ENCODE data around the gene ACKR1.

The ACKR1 gene

GRCh38 chr1:159218649-159219636 lies 14.3 kb downstream of the ACKR1 start:
- peak in 6 of 58 donors; percentile 32 to 57 (median 42) for DNase-seq

GRCh38 chr1:159222075-159222865 lies 17.6 kb downstream of the ACKR1 start:
- DNase-seq, result no peak

GRCh38 chr1:159223004-159223403 lies 18.3 kb downstream of the ACKR1 start:
- no peak for DNase-seq

DNA sequence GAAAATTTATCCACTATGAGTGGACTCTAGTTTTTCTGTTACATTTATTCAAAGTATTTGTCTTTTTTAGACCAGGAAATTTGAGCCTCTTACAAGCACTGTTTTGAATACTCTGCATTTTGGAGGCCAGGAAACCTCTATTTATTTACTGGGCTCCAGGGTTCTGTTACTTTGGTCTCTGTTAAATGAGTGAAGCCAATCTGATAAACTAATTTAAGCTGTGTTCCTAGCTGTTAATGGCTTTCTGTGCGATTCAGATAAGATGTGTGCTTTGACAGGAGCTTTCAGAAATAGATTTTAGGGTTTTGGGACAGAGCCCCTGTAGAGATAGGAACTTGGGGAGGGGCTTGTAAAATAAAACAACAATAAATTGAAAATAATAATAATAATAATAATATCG lies 23.9 kb downstream of the ACKR1 start:
- no peak for DNase-seq

GRCh38 chr1:159229260-159229885 lies 24.7 kb downstream of the ACKR1 start:
- DNase-seq, result no peak

DNA sequence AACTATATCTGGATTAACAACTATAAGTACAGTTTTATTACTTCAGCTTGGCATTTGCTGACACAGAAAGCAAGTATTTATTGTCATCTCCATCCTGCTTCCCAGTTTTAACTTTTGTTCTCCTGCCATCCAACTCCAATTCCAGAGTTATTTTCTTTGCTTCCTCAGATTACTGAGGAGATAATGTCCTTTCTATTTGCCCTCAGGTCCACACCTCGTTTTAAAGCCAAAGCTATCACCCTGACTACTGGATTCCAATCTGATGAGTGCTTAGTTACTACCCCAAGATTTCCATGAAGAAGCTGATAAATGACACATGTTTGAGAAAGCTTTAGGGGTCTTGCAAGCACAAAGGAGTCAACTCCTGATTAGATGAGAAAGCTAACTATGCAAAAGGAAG lies 25.2 kb downstream of the ACKR1 start:
- DNase-seq, result no peak

GRCh38 chr1:159239551-159240220 lies 35.0 kb downstream of the ACKR1 start:
- DNase-seq, result no peak

GRCh38 chr1:159247266-159247665 lies 42.6 kb downstream of the ACKR1 start:
- no peak for DNase-seq

DNA sequence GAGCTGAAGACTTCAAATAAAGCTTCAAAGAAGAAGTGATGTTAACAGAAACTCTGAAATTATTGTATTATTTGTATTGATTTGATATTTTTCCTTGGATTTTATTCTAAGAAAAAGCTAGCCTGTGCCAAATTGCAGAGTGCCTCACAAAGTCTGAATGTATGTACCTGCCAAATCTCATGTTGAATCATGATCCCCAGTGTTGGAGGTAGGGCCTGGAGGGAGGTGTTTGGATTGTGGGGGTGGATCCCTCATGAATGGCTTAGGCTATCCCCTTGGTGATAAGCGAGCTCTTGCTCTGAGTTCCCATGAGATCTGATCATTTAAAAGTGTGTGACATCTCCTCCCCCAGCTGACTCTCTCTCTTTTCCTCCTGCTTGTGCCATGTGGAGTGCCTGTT lies 43.6 kb downstream of the ACKR1 start:
- DNase-seq, result no peak

DNA sequence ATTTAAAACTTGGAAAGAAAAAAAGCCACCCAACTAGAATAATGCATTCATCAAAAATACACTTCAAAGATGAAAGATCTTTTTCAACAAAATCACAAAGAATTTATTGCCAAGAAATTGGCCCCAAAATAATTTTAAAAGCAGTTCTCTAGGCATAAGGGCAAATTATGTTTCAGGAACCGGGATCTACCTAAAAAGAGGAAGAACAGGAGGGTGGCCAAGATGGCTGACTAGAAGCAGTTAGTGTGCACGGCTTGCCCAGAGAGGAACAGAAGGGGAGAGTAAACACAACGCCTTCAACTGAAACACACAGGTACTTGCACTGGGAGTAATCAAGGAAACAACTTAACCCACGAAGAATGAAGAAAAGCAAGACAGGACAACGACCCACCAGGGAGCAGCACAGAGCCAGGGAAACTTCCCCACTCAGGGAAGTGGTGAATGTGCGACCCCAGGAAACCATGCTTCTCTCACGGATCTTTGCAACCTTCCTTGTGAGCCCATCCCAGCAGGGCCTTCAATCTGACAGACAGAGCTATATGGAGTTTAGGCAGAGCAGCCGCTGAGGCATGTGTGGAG lies 46.1 kb downstream of the ACKR1 start:
- DNase-seq, result no peak
